ENCODE data around the gene PCNX2.

PCNX2 gene

GRCh38 chr1:233313434-233314155 is 18.1 kb upstream of the PCNX2 start:
- no peak for DNase-seq

- peak; percentile 47 to 63 for DNase-seq
Measured at GRCh38 chr1:233304489-233305102, 9.1 kb upstream of the PCNX2 start.

DNA sequence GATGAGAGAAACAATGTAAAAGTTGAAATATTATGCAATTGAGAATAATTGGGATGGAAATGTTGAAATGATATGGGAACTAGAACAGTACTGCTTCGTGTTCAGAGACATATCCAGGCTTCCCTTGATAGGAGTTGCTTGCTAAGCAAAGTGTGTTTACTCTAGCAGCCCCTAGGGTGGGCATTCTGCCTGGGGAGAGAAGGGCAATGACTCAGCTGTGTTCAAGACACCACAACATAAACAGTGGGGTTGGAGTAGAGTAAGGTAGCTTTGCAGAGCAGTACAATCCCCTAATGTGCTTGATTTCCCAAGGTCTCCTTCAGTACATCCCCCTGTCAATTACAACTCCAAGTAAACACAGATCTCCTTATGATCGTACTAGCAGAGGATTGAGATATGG is 4.8 kb upstream of the PCNX2 start:
- no peak for DNase-seq

DNA sequence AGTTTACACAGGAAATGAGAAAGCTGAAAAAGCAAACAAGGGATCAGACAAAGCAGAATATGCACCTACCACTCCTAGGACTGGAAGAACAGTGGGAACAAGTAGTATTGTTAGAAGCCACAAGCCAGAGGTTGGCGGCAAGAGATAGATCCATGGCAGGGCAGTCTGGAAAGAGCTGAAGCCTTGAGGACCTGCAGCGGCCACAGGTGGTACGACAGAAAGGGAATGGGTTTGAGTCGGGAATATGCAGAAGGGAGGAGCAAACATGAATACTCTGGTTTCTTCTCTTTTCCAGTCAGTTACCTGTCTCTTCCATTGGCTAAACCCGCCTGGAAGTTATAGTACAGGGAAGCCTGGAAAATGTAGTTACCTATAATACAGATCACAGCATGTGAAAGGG is 3.9 kb upstream of the PCNX2 start:
- DNase-seq = no peak

DNA sequence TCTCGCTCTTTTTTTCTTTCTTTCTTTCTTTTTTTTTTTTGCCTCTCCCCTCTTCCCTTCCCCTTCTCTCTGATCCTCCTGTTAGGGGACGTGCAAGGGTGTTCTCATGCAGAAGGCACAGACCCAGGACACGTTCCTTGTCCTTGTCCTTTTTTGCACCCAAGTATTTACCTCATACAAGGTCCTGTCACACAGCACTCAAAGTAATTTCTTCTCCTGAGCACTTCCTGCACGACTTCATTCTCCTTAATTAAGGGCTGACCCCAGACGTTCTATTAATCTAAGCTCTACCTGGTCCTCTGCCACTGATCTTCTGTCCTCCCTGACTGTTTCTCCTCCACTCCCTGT is 424 bp upstream of the PCNX2 start:
- no peak for DNase-seq

- DNase-seq = peak; percentile 52 to 68
Measured at GRCh38 chr1:233294913-233295236, 650 bp downstream of the PCNX2 start.

DNA sequence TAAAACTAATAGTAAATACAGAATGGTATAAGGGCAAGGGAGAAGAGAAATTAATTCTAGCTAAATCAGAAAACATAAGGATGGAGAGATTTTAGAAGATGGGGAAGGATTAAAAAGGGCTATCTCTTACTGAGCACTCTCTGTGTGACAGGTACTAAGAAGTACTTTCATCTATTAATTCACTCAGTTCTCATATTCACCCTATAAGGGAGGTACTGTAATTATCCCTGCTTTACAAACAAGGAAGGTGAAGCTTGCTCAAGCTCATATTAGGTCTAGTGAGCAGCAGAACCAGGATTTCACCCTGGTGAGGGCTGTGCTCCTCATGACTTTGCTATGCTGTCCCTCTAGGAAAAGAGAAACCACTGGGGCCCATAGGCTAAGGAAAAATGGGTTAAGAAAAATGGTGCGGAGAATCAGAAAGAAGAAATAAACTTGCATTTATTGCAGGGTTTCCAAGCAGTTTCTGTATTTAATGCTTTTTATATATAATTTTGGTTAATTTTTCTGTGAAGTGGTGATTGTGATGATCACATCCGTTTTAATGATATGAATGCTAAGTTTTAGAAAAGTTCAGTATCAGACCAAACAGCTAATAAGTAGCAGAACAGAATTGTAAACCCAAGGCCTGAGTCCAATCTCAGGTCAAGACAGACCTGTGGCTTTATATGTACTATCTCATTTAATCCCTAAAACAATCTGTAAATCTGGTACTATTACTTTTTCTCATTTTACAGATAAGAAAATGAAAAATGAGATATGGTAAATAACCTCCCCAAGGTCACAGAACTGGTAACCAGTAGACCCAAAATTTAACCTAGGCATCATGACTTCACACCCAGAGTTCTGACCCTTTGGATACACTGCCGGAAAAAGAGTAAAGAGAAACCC is 1.7 kb downstream of the PCNX2 start:
- no peak for DNase-seq

DNA sequence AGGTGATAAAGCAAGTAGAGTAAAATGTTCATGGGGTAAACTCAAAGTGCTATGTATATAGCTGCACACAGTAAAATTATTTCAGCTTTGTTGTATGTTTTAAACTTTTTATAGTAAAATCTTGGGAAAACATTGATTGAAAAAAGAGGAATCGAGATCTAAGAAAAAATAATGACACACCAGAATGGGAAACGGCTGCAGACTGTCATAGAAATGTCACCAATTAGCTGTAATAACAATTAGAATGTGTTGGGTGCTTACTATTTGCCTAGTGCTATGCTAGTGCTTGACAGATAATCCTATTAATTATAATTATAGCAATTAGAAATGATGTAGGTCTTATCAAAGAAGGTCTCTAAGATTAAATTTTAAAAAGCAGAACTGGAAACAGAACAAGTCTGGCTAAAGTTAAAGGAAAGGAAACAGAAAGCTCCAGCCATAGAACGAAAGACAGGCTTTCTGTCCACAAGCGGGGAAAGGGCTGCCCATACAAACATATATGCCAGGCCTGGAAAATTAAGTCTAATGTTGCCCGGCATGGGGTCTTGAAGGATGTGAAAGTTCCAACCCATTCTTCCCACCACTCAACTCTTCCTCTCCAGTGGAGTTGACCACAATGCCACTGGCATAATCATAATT is 5.0 kb downstream of the PCNX2 start:
- DNase-seq = no peak

- no peak for DNase-seq
Measured at GRCh38 chr1:233289676-233290075, 5.8 kb downstream of the PCNX2 start.

DNA sequence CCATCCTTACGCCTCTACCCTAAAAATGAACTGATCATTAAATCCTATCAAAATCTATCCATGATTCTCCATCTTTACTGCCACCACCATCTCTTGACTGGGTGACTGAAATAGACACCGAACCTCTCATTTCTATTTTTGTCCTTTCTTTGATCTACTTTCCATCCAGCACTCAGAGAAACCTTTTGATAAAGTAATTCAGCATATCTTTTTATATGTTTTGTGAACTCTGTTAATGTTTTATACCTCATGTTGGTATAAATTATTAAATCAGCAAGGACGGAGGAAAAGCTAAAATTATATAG is 13.0 kb downstream of the PCNX2 start:
- DNase-seq = no peak

DNA sequence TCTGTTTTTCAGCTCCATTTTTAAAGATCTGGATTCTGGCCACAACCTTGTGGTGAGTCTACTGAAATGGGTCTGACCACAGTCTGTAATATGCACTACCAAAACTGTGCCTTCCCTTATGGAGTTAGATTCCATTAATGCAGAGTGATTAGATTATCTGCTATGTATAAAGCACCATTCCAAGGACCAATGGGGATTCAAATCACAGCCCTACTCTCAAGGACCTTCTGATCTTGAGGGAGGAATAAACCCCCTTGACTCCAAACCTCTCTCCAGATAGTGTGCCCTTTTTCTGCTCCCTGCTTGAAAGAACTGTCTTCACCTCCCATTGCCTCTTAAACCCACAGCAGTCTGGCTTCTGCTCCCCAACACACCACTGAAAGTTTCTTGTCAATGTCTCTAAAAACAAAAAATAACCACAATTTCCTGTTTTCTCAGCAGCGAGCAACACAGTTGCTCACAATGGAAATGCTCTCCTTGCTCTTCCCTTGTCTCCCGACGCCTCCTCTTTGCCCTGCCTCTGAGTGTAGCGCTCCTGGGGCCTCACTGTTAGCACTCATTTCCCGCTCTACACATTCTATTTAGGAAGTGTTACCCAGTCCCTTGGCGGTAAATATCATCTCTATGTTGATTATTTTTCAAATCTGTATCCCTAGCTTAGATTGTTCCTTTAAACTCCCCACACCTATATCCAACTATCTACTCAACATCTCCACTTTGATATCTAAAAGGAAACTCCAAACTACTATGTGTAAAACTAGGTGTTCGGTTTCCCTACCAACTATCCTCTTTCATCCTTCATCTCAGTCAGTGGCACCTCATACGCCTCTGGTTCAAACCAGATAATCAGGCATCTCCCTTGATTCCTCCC is 13.6 kb downstream of the PCNX2 start:
- no peak for DNase-seq

GRCh38 chr1:233279971-233280370 is 15.6 kb downstream of the PCNX2 start:
- DNase-seq = no peak

- no peak for DNase-seq
Measured at GRCh38 chr1:233278631-233279030, 16.9 kb downstream of the PCNX2 start.

GRCh38 chr1:233277637-233278606 is 17.6 kb downstream of the PCNX2 start:
- DNase-seq = no peak

DNA sequence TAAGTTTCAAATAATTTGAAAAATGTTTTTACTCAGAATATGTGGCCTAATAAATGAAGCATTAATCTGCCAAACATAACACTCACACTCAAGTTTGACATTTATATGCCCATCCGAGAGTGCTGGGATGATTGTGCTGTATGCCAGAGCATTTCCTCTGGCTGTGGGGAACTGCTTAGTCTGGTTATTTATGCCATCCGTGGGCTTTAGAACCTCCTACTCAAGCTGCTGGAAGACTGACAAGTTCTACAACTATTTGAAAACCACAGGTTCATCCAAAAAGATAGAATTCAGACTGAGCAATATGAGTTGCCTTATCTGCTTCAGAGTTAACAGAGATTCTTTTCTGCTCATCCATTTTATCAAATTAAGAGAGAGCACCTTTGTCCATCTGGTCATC is 25.9 kb downstream of the PCNX2 start:
- no peak for DNase-seq

DNA sequence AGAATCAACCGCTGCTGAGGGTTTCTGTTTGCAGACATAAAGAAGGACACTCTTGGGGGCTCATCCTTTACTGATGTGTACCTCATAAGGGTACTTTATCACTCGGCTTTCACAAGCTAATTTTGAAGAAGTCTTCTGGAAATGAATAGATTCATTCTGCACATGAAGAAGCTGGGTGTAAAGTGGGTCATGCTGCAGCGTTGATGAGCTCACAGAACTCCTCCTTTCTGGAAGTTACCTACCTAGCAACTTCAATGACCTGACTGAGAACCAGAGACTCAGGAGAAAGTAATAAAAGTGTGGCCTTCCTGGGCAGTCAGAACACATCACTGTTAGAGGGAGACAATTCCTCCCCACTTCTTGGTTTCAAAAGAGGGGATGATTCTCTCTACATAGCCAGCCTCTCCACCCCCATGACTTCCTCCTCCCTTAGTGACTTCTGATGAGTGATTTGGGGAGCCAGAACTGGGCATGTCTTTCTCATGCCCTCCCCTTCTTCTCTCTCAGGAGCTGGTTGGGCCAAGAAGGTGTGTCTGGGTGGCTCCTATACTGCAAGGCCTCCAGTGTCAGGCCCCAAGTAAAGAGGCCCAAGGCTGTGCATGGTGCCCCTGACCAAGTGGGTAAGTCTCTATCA is 27.0 kb downstream of the PCNX2 start:
- no peak for DNase-seq

GRCh38 chr1:233261695-233262094 is 33.8 kb downstream of the PCNX2 start:
- no peak for DNase-seq

DNA sequence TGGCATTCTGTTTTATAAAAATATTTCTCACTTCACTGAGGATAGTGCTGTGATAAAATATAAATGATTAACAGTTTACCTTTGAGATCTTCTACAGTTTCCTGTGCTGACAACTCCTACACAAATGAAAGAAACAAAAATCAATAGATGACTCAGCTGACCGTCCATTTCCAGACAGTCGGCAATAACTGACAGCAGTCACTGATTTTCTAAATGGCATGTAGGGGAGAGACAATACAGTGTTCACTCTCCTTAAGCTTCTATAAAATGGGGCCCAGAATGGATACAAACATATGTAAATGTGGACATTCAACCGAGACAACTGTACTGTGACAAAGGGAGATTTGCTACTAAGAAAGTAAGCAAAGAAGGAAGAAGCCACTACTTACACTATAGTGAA is 34.3 kb downstream of the PCNX2 start:
- DNase-seq = no peak

DNA sequence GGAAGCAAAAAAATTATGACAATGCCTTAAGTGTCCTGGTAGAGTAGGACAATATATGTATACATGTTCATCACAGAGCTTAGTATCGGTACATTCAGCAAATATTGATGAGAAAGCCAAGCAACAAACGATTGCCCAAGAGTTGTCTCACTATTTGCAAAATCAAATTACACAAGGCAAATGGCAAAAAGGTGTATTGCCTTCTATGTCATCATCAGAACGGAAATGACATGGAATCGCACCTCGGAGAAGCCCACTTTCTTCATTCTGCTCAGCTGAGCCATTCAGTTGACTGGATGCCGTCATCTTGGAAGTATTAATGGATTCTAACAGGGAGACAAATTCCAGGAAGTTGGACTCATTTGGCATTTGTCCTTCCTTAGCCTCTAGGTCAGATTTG is 37.7 kb downstream of the PCNX2 start:
- no peak for DNase-seq

- DNase-seq = no peak
Measured at GRCh38 chr1:233256789-233257188, 38.7 kb downstream of the PCNX2 start.

DNA sequence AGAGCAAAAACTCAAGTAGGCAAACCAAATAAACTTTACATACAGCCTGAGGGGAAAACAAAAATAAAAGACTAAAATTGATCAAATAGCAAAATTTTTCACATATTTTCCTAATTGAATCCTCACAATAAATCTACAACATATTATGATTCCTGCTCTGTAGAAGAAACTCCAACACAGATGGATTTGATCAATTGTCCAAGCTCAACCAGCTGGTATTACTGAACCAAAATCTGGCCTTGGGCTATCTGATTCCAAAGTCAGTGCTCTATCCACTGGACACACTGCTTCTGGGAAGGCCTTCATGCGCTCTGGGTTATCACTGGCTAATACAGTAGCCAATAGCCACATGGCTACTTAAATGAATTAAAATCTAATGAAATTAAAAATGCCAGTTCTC is 39.3 kb downstream of the PCNX2 start:
- DNase-seq = no peak

Measured in NCI-H2081 (cell line).